Brain microvascular endothelial cell (primary cell): ENCODE data around the gene CDK19.

Source experiments
- DNase-seq: peaks from one replicate; pipeline ENCODE4 v3.0.0-alpha.2; 2020
- H3K27ac ChIP-seq: fragments of 250-450 bp; sonication (Bioruptor Pico); 2 replicates; pipeline ENCODE4 v1.5.1; 2020; ENCODE audit warnings: mild to moderate bottlenecking, moderate library complexity
- H3K27me3 ChIP-seq: fragments of 250-450 bp; sonication (Bioruptor Pico); replicated peaks from 2 replicates; pipeline ENCODE4 v1.5.1; 2020; ENCODE audit warnings: mild to moderate bottlenecking
- H3K36me3 ChIP-seq: fragments of 250-450 bp; sonication (Bioruptor Pico); replicated peaks from 2 replicates; pipeline ENCODE4 v1.5.1; 2020; ENCODE audit warnings: mild to moderate bottlenecking
- H3K4me3 ChIP-seq: 2 replicates; pipeline ENCODE4 v1.5.1; 2011; ENCODE audit warnings: low read depth, mild to moderate bottlenecking, control low read depth, low read length, moderate library complexity
- CTCF ChIP-seq: IDR thresholded peaks from 2 replicates; pipeline ENCODE4 v1.5.1; 2011; ENCODE audit warnings: low read depth, mild to moderate bottlenecking, moderate library complexity, low read length, control low read depth, inconsistent platforms; ENCODE audit errors: missing control alignments
- in situ Hi-C: cut with HindIII; loops from 2 replicates; pipeline ENCODE4 v1.10.0; 2017; ENCODE audit warnings: low sequenced_read_pairs, low pct_ligation_motif_present

The CDK19 gene

GRCh38 chr6:110799189-110799588 lies 16.1 kb downstream of the CDK19 start:
- Histone ChIP-seq H3K27ac (no peak overlapping the region), H3K4me3 (no peak overlapping the region), H3K27me3 (no peaks in the 10 kb centered on the region), H3K36me3 (no peaks in the 10 kb centered on the region)
- DNase-seq: no peak
- in situ Hi-C loops: no loop called here
- TF ChIP-seq CTCF: no peak

GRCh38 chr6:110795271-110795670 lies 20.0 kb downstream of the CDK19 start:
- in situ Hi-C loops: no loop called here
- DNase-seq: no peak
- Histone ChIP-seq H3K27ac (no peak overlapping the region), H3K36me3 (no peaks in the 10 kb centered on the region), H3K27me3 (no peaks in the 10 kb centered on the region), H3K4me3 (no peak overlapping the region)
- TF ChIP-seq CTCF: no peak

- Histone ChIP-seq H3K36me3 (no peaks in the 10 kb centered on the region), H3K27ac (no peak overlapping the region), H3K4me3 (no peak overlapping the region), H3K27me3 (no peaks in the 10 kb centered on the region)
- DNase-seq: no peak
- TF ChIP-seq CTCF: no peak
- in situ Hi-C loops: no loop called here
Measured at GRCh38 chr6:110786696-110787095, 28.6 kb downstream of the CDK19 start.

GRCh38 chr6:110786271-110786670 lies 29.0 kb downstream of the CDK19 start:
- H3K27ac ChIP-seq: no peak overlapping the region
- DNase-seq: no peak
- no peak overlapping the region for H3K4me3 ChIP-seq
- in situ Hi-C loops: no loop called here
- no peak for TF ChIP-seq CTCF
- H3K27me3 ChIP-seq: no peaks in the 10 kb centered on the region
- H3K36me3 ChIP-seq: no peaks in the 10 kb centered on the region

- in situ Hi-C loops: no loop called here
- no peak for DNase-seq
Measured at GRCh38 chr6:110784610-110784979, 30.7 kb downstream of the CDK19 start.

More at GRCh38 chr6:110784610-110784979, 30.7 kb downstream of the CDK19 start:
- Histone ChIP-seq H3K27me3 (no peaks in the 10 kb centered on the region), H3K4me3 (no peak overlapping the region), H3K27ac (no peak overlapping the region), H3K36me3 (no peaks in the 10 kb centered on the region)
- TF ChIP-seq CTCF: no peak
